Muscle layer of duodenum (tissue), 2 donors: ENCODE results near the gene INPP4B.
"Not testable (repeated sequence)": the region's sequence is repeated elsewhere in the genome, so short reads cannot be mapped to it uniquely, and the experiment has no call there.

Experiments used
- H3K27ac ChIP-seq: one replicate; pipeline ENCODE4 v1.7.0; 2013; ENCODE audit warnings: mild to moderate bottlenecking, low read length
- H3K27me3 ChIP-seq: one replicate; pipeline ENCODE4 v1.7.0; 2013; ENCODE audit warnings: low read depth, mild to moderate bottlenecking, control low read depth, low read length
- H3K36me3 ChIP-seq, 2 donors: one replicate each; pipeline ENCODE4 v1.7.0; 2013; ENCODE audit warnings: low read length in 2 of 2, control low read depth in 1 of 2, mild to moderate bottlenecking in 1 of 2; ENCODE audit not compliant: insufficient read depth in 2 of 2, control insufficient read depth in 1 of 2
- H3K4me1 ChIP-seq, 2 donors: one replicate each; pipeline ENCODE4 v1.7.0; 2013; ENCODE audit warnings: low read length in 2 of 2, mild to moderate bottlenecking in 2 of 2, control low read depth in 1 of 2, moderate library complexity in 1 of 2; ENCODE audit not compliant: insufficient read depth in 2 of 2, control insufficient read depth in 1 of 2
- H3K4me3 ChIP-seq, 2 donors: one replicate each; pipeline ENCODE4 v1.7.0; 2013; ENCODE audit warnings: low read length in 2 of 2, low read depth in 1 of 2, mild to moderate bottlenecking in 1 of 2
- H3K9me3 ChIP-seq, 2 donors: one replicate each; pipeline ENCODE4 v1.7.0; 2013; ENCODE audit warnings: low read length in 2 of 2, control low read depth in 1 of 2, mild to moderate bottlenecking in 1 of 2; ENCODE audit not compliant: control insufficient read depth in 1 of 2
- donor health status: healthy.

Gene INPP4B

GRCh38 chr4:142406499-142406835 lies 439.6 kb downstream of the INPP4B start:
- Histone ChIP-seq H3K27ac (peak overlapping the region; percentile 84), H3K4me1 (peaks cover 6 to 23% of the 10 kb centered on the region in 2 donors), H3K9me3 (no peaks in the 10 kb centered on the region), H3K27me3 (no peaks in the 10 kb centered on the region), H3K4me3 (peak overlapping the region in 1 of 2 donors; percentile 81), H3K36me3 (peaks cover 0 to 3% of the 10 kb centered on the region in 2 donors)

- H3K9me3 ChIP-seq, result no peaks in the 10 kb centered on the region
- peaks cover 0 to 3% of the 10 kb centered on the region in 2 donors for H3K36me3 ChIP-seq
- peak overlapping the region; percentile 84 for H3K27ac ChIP-seq
- peaks cover 6 to 23% of the 10 kb centered on the region in 2 donors for H3K4me1 ChIP-seq
- H3K4me3 ChIP-seq, result peak overlapping the region; percentile 62 to 81
- H3K27me3 ChIP-seq, result no peaks in the 10 kb centered on the region
These were observed 440.2 kb downstream of the INPP4B start for GRCh38 chr4:142405695-142406498.

- H3K9me3 ChIP-seq, result no peaks in the 10 kb centered on the region
- H3K4me3 ChIP-seq, result peak overlapping the region; percentile 62 to 81
- peaks cover 0 to 3% of the 10 kb centered on the region in 2 donors for H3K36me3 ChIP-seq
- no peaks in the 10 kb centered on the region for H3K27me3 ChIP-seq
- H3K27ac ChIP-seq, result peak overlapping the region; percentile 84
- peaks cover 6 to 23% of the 10 kb centered on the region in 2 donors for H3K4me1 ChIP-seq
These were observed 440.9 kb downstream of the INPP4B start for GRCh38 chr4:142405021-142405694.

GRCh38 chr4:142404191-142404611 lies 441.9 kb downstream of the INPP4B start:
- Histone ChIP-seq H3K4me1 (peaks cover 6 to 23% of the 10 kb centered on the region in 2 donors), H3K27me3 (no peaks in the 10 kb centered on the region), H3K4me3 (peak overlapping the region in 1 of 2 donors; percentile 23), H3K36me3 (peaks cover 0 to 3% of the 10 kb centered on the region in 2 donors), H3K9me3 (no peaks in the 10 kb centered on the region), H3K27ac (peak overlapping the region; percentile 48)

GRCh38 chr4:142402900-142403299 lies 443.2 kb downstream of the INPP4B start:
- no peaks in the 10 kb centered on the region for H3K27me3 ChIP-seq
- no peaks in the 10 kb centered on the region for H3K9me3 ChIP-seq
- H3K4me1 ChIP-seq, result peaks cover 6 to 23% of the 10 kb centered on the region in 2 donors
- no peak overlapping the region for H3K4me3 ChIP-seq
- no peak overlapping the region for H3K27ac ChIP-seq
- peaks cover 0 to 3% of the 10 kb centered on the region in 2 donors for H3K36me3 ChIP-seq

- no peaks in the 10 kb centered on the region for H3K27me3 ChIP-seq
- peaks cover 6 to 23% of the 10 kb centered on the region in 2 donors for H3K4me1 ChIP-seq
- H3K9me3 ChIP-seq, result no peaks in the 10 kb centered on the region
- no peak overlapping the region for H3K4me3 ChIP-seq
- no peak overlapping the region for H3K27ac ChIP-seq
- peaks cover 0 to 3% of the 10 kb centered on the region in 2 donors for H3K36me3 ChIP-seq
These were observed 443.9 kb downstream of the INPP4B start for GRCh38 chr4:142402156-142402555.

- not testable (repeated sequence) for H3K4me3 ChIP-seq, H3K27me3 ChIP-seq, H3K36me3 ChIP-seq, H3K27ac ChIP-seq, H3K4me1 ChIP-seq, H3K9me3 ChIP-seq
These were observed 448.6 kb downstream of the INPP4B start for GRCh38 chr4:142397364-142397991.

- Histone ChIP-seq H3K9me3 (no peaks in the 10 kb centered on the region), H3K27ac (no peak overlapping the region), H3K4me3 (no peak overlapping the region), H3K36me3 (no peaks in the 10 kb centered on the region), H3K4me1 (peaks cover 0 to 5% of the 10 kb centered on the region in 2 donors), H3K27me3 (no peaks in the 10 kb centered on the region)
These were observed 449.8 kb downstream of the INPP4B start for GRCh38 chr4:142396279-142396678.

- Histone ChIP-seq H3K27me3 (no peaks in the 10 kb centered on the region), H3K36me3 (no peaks in the 10 kb centered on the region), H3K9me3 (no peaks in the 10 kb centered on the region), H3K27ac (no peak overlapping the region), H3K4me3 (no peak overlapping the region), H3K4me1 (peaks cover 0 to 5% of the 10 kb centered on the region in 2 donors)
These were observed 453.0 kb downstream of the INPP4B start for GRCh38 chr4:142393127-142393526.

- H3K4me1 ChIP-seq, result no peaks in the 10 kb centered on the region
- no peaks in the 10 kb centered on the region for H3K36me3 ChIP-seq
- H3K27me3 ChIP-seq, result no peaks in the 10 kb centered on the region
- no peak overlapping the region for H3K27ac ChIP-seq
- no peaks in the 10 kb centered on the region for H3K9me3 ChIP-seq
- H3K4me3 ChIP-seq, result no peak overlapping the region
These were observed 459.2 kb downstream of the INPP4B start for GRCh38 chr4:142386856-142387255.

- H3K27ac ChIP-seq, result no peak overlapping the region
- no peak overlapping the region for H3K4me3 ChIP-seq
- H3K4me1 ChIP-seq, result no peaks in the 10 kb centered on the region
These were observed 459.7 kb downstream of the INPP4B start for GRCh38 chr4:142386449-142386848.

More at GRCh38 chr4:142386449-142386848, 459.7 kb downstream of the INPP4B start:
- Histone ChIP-seq H3K9me3 (no peaks in the 10 kb centered on the region), H3K36me3 (no peaks in the 10 kb centered on the region), H3K27me3 (no peaks in the 10 kb centered on the region)
